ENCODE results near the gene NYNRIN. TPM values are rescaled to one million over a fixed set of nuclear protein-coding genes. Genes with fewer than 3 reads are reported as not detected.

NYNRIN gene
- polyA plus RNA-seq, 3 donors = 0.18 to 0.84 (median 0.40) TPM

- H3K79me2 ChIP-seq (ENCODE audit: insufficient read depth, low read length) = no peaks in the 10 kb centered on the region
- no peaks in the 10 kb centered on the region for H3K36me3 ChIP-seq (replicated peaks in 1 of 2; ENCODE audit: control insufficient read depth in 1 of 2, insufficient read depth in 2 of 2, low read length in 2 of 2)
- H3K4me3 ChIP-seq (replicated peaks in 1 of 3; ENCODE audit: low read depth in 2 of 3, low read length in 3 of 3) = no peak overlapping the region
- H3K9ac ChIP-seq (ENCODE audit: insufficient read depth, low read length, poor library complexity, severe bottlenecking) = no peak overlapping the region
- H3K27me3 ChIP-seq (ENCODE audit: control insufficient read depth in 2 of 2, insufficient read depth in 2 of 2, low read length in 2 of 2) = no peaks in the 10 kb centered on the region
- H3K4me3 Mint-ChIP-seq = no peak overlapping the region
- peaks cover 13% of the 10 kb centered on the region for H3K4me1 Mint-ChIP-seq
- H4K20me1 ChIP-seq (ENCODE audit: insufficient read depth, low read length) = no peaks in the 10 kb centered on the region
- H3K4me1 ChIP-seq (ENCODE audit: control insufficient read depth in 1 of 2, insufficient read depth in 2 of 2, low read length in 2 of 2) = peaks cover 7 to 11% of the 10 kb centered on the region in 2 donors
- no peak overlapping the region for H3K27ac ChIP-seq (ENCODE audit: low read depth in 1 of 2, low read length in 2 of 2)
- no peak for DNase-seq
- H3K27me3 Mint-ChIP-seq (ENCODE audit: low read depth in 3 of 3) = peaks cover 2 to 12% (median 5%) of the 10 kb centered on the region in 3 donors
- TF ChIP-seq CTCF (IDR thresholded peaks at IDR 0.05) = no peak
- H3K36me3 Mint-ChIP-seq = no peaks in the 10 kb centered on the region
- H3K9me3 ChIP-seq (replicated peaks in 1 of 2; ENCODE audit: control insufficient read depth in 1 of 2, insufficient read depth in 1 of 2, low read length in 2 of 2) = no peaks in the 10 kb centered on the region
- intact Hi-C loops (cut with micrococcal nuclease) = no loop called here
- 93% methylated on average over 1 of the region's 2 CpGs for WGBS (ENCODE audit: insufficient coverage)
- no peak overlapping the region for H3K4me2 ChIP-seq (replicated peaks; ENCODE audit: extremely low read depth, low read length, poor library complexity, severe bottlenecking)
- H3K9me3 Mint-ChIP-seq = no peaks in the 10 kb centered on the region
- no peak overlapping the region for H2AFZ ChIP-seq (ENCODE audit: insufficient read depth, low read depth, low read length, poor library complexity, severe bottlenecking)
- no peak overlapping the region for H3K27ac Mint-ChIP-seq
Observed at GRCh38 chr14:24388474-24389179, 10.2 kb upstream of the NYNRIN start.

GRCh38 chr14:24389226-24389848, 9.5 kb upstream of the NYNRIN start:
- 61% methylated on average over 6 of the region's 11 CpGs for WGBS (ENCODE audit: insufficient coverage)
- H3K79me2 ChIP-seq (ENCODE audit: insufficient read depth, low read length) = no peaks in the 10 kb centered on the region
- intact Hi-C loops (cut with micrococcal nuclease) = no loop called here

More at GRCh38 chr14:24389226-24389848, 9.5 kb upstream of the NYNRIN start:
- H3K4me2 ChIP-seq (replicated peaks; ENCODE audit: extremely low read depth, low read length, poor library complexity, severe bottlenecking) = no peak overlapping the region
- no peaks in the 10 kb centered on the region for H3K9me3 ChIP-seq (replicated peaks in 1 of 2; ENCODE audit: control insufficient read depth in 1 of 2, insufficient read depth in 1 of 2, low read length in 2 of 2)
- H3K9ac ChIP-seq (ENCODE audit: insufficient read depth, low read length, poor library complexity, severe bottlenecking) = no peak overlapping the region
- no peak for DNase-seq
- H3K36me3 ChIP-seq (replicated peaks in 1 of 2; ENCODE audit: control insufficient read depth in 1 of 2, insufficient read depth in 2 of 2, low read length in 2 of 2) = no peaks in the 10 kb centered on the region
- no peaks in the 10 kb centered on the region for H4K20me1 ChIP-seq (ENCODE audit: insufficient read depth, low read length)
- no peak overlapping the region for H3K27ac ChIP-seq (ENCODE audit: low read depth in 1 of 2, low read length in 2 of 2)
- no peak for TF ChIP-seq CTCF (IDR thresholded peaks at IDR 0.05)
- Mint-ChIP-seq H3K27ac (no peak overlapping the region), H3K4me1 (peaks cover 13% of the 10 kb centered on the region), H3K9me3 (no peaks in the 10 kb centered on the region), H3K4me3 (no peak overlapping the region), H3K27me3 (ENCODE audit: low read depth in 3 of 3) (peaks cover 2 to 9% (median 5%) of the 10 kb centered on the region in 3 donors), H3K36me3 (no peaks in the 10 kb centered on the region)
- no peak overlapping the region for H2AFZ ChIP-seq (ENCODE audit: insufficient read depth, low read depth, low read length, poor library complexity, severe bottlenecking)
- no peak overlapping the region for H3K4me3 ChIP-seq (replicated peaks in 1 of 3; ENCODE audit: low read depth in 2 of 3, low read length in 3 of 3)
- H3K27me3 ChIP-seq (ENCODE audit: control insufficient read depth in 2 of 2, insufficient read depth in 2 of 2, low read length in 2 of 2) = no peaks in the 10 kb centered on the region
- peaks cover 7 to 11% of the 10 kb centered on the region in 2 donors for H3K4me1 ChIP-seq (ENCODE audit: control insufficient read depth in 1 of 2, insufficient read depth in 2 of 2, low read length in 2 of 2)

Measured in CD14-positive monocyte (primary cell).